Tibial nerve (tissue), 4 donors: Measurements from ENCODE around the gene EHD2. TPM values are rescaled to one million over a fixed set of nuclear protein-coding genes. Genes with fewer than 3 reads are reported as not detected.
"Not testable (repeated sequence)": the region's sequence is repeated elsewhere in the genome, so short reads cannot be mapped to it uniquely, and the experiment has no call there.

ENCODE experiments used
- DNase-seq, 2 donors: peaks; one replicate each; pipeline ENCODE4 v3.0.0-alpha.2; 2019; ENCODE audit warnings: low spot score in 2 of 2
- H3K27ac ChIP-seq, 4 donors: fragments of 200-600 bp; sonication (generic) in 3 of 4; one replicate each; pipeline ENCODE4 v1.5.1; 2017 to 2019; ENCODE audit warnings: mild to moderate bottlenecking in 1 of 4
- H3K27me3 ChIP-seq, 2 donors: fragments of 200-600 bp; sonication (generic) in 1 of 2; one replicate each; pipeline versions ENCODE4 v1.5.1 to v1.6.0; 2017 to 2019
- H3K36me3 ChIP-seq, 3 donors: fragments of 200-600 bp; sonication (generic); one replicate each; pipeline ENCODE4 v1.5.1; 2018 to 2019
- H3K4me1 ChIP-seq, 4 donors: fragments of 200-600 bp; sonication (generic) in 3 of 4; one replicate each; pipeline ENCODE4 v1.5.1; 2017 to 2019
- H3K4me3 ChIP-seq, 4 donors: fragments of 200-600 bp; sonication (generic) in 3 of 4; one replicate each; pipeline ENCODE4 v1.5.1; 2017 to 2019; ENCODE audit warnings: mild to moderate bottlenecking in 1 of 4, moderate library complexity in 1 of 4
- H3K9me3 ChIP-seq, 4 donors: fragments of 200-600 bp; sonication (generic) in 3 of 4; one replicate each; pipeline ENCODE4 v1.5.1; 2017 to 2019
- EP300 ChIP-seq, 2 donors: sonication (generic); formaldehyde crosslinking; IDR thresholded peaks; one replicate each; pipeline ENCODE4 v1.6.1; 2017; ENCODE audit warnings: antibody characterized with exemption in 2 of 2, mild to moderate bottlenecking in 1 of 2
- POLR2A ChIP-seq, 2 donors: fragments of 450-650 bp; IDR thresholded peaks; one replicate each; pipeline ENCODE4 v1.6.1; 2017; ENCODE audit warnings: antibody characterized with exemption in 2 of 2, mild to moderate bottlenecking in 2 of 2, moderate library complexity in 2 of 2
- WGBS, 2 donors: methylation state at CpG; one replicate each; pipeline ENCODE4 v1.1.5; 2018; 5-methylcytosine and 5-hydroxymethylcytosine counted together
- total RNA-seq, 4 donors: library from RNA; depleted of rRNA; stranded (reverse); fragments of >200 nt; gene quantifications; one replicate each; pipeline ENCODE4 v1.1.0, GENCODE V29; 2016
- TF ChIP-seq, protein P1 (sequence below), 5 experiments: fragments of 200-600 bp in 3 of 5; fragments of 450-650 bp in 2 of 5; sonication (generic) in 3 of 5; IDR thresholded peaks; one replicate each; pipeline ENCODE4 v1.5.1; 2016 to 2019; ENCODE audit warnings: antibody characterized with exemption in 5 of 5, mild to moderate bottlenecking in 3 of 5, moderate library complexity in 2 of 5

Gene EHD2
- total RNA-seq, 4 donors from 2014 or later = 128 to 196 (median 159) TPM

DNA sequence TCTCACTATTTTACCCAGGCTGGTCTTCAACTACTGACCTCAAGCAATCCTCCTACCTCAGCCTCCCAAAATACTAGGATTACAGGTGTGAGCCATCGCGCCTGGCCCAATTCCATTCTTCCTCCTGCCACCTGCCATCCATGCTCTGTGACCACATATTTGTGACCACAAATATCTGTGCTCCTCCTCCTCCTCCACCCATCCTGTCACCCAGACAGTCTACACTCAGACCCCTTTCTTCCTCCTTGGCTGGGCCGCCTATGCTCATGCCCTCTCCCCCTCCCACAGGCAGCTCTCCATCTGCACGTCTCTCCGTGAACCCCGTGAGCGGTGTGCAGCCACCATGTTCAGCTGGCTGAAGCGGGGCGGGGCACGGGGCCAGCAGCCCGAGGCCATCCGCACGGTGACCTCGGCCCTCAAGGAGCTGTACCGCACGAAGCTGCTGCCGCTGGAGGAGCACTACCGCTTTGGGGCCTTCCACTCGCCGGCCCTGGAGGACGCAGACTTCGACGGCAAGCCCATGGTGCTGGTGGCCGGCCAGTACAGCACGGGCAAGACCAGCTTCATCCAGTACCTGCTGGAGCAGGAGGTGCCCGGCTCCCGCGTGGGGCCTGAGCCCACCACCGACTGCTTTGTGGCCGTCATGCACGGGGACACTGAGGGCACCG lies 3.2 kb downstream of the EHD2 start:
- 69 to 73% methylated on average over 32 of the region's 32 CpGs for WGBS, 2 donors
- H3K4me1 ChIP-seq = peaks cover 0 to 77% (median 28%) of the 10 kb centered on the region in 4 donors
- H3K36me3 ChIP-seq = peaks cover 0 to 32% (median 3%) of the 10 kb centered on the region in 3 donors
- peak overlapping the region in 1 of 4 donors; percentile 16 for H3K4me3 ChIP-seq
- H3K27me3 ChIP-seq = no peaks in the 10 kb centered on the region
- no peaks in the 10 kb centered on the region for H3K9me3 ChIP-seq
- peak overlapping the region in 2 of 4 donors; percentile 89 to 96 for H3K27ac ChIP-seq
- DNase-seq = no peak
- TF ChIP-seq EP300 (IDR thresholded peaks at IDR 0.05) = no peak
- TF ChIP-seq, protein P1, sequence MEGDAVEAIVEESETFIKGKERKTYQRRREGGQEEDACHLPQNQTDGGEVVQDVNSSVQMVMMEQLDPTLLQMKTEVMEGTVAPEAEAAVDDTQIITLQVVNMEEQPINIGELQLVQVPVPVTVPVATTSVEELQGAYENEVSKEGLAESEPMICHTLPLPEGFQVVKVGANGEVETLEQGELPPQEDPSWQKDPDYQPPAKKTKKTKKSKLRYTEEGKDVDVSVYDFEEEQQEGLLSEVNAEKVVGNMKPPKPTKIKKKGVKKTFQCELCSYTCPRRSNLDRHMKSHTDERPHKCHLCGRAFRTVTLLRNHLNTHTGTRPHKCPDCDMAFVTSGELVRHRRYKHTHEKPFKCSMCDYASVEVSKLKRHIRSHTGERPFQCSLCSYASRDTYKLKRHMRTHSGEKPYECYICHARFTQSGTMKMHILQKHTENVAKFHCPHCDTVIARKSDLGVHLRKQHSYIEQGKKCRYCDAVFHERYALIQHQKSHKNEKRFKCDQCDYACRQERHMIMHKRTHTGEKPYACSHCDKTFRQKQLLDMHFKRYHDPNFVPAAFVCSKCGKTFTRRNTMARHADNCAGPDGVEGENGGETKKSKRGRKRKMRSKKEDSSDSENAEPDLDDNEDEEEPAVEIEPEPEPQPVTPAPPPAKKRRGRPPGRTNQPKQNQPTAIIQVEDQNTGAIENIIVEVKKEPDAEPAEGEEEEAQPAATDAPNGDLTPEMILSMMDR (IDR thresholded peaks at IDR 0.05) = no peak
- no peak for TF ChIP-seq POLR2A (IDR thresholded peaks at IDR 0.05)

DNA sequence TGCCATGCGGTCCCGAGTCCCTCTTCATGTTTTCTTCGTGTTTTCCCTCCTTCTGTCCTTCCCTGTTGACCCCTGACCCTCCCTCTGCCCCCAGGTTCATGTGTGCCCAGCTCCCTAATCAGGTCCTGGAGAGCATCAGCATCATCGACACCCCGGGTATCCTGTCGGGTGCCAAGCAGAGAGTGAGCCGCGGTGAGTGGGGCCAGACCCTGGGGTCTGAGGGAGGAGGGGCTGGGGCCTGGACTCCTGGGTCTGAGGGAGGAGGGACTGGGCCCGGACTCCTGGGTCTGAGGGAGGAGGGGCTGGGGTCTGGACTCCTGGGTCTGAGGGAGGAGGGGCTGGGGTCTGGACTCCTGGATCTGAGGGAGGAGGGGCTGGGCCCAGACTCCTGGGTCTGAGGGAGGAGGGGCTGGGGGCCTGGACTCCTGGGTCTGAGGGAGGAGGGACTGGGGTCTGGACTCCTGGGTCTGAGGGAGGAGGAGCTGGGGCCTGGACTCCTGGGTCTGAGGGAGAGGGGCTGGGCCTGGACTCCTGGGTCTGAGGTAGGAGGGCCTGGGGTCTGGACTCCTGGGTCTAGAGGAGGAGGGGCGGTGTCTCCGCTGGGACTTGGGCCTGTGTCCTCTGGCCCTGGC lies 5.3 kb downstream of the EHD2 start:
- 39 to 41% methylated on average over 9 of the region's 11 CpGs for WGBS, 2 donors
- not testable (repeated sequence) for DNase-seq, H3K9me3 ChIP-seq, H3K27me3 ChIP-seq
- peaks cover 0 to 94% (median 34%) of the 10 kb centered on the region in 4 donors for H3K4me1 ChIP-seq
- H3K27ac ChIP-seq = peak overlapping the region; percentile 73 to 96 (median 90)
- H3K36me3 ChIP-seq = peaks cover 0 to 45% (median 3%) of the 10 kb centered on the region in 3 donors
- peak overlapping the region in 2 of 4 donors; percentile 4 to 41 for H3K4me3 ChIP-seq

DNA sequence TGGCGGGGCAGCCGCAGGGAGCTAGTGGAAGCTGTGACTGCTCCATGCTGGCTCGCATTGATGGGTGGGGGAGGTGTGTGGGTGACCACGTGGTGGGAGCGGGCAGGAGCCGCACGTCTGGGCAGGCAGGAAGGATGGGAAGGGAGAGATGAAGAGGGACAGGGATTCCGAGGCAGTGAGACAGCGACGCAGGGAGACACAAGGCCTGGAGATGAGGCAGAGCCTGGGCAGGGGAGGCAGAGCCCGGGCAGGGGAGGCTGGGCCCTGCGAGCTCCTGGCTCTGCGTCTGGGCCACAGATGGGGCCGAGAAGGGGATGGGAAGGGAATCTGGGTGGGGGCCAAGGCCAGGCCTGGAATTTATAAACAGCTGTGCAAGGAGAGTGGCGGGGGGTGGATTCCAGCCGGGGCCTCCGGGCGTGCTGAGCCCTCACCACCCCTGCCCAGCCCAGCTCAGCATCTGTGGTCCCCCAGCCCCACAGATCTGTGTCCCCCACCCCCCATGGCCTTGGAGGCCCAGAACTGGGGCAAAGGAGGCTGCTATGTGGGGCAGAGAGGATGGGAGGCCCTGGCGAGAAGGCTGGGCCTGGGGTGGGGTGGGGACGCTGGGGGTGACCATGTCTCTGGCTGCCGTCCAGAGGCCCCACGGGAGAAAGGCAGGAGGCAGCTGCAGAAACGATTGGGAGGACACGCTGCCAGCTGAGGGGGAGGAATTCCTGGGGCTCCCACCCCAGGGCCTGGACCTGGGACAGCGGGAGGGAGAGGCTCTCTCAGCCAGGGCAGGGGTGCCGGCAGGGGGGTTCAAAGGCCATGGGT lies 6.0 kb downstream of the EHD2 start:
- 7 to 19% methylated on average over 22 to 25 of the region's 26 CpGs for WGBS, 2 donors
- peak; percentile 77 to 79 for DNase-seq
- H3K4me3 ChIP-seq = peak overlapping the region in 3 of 4 donors; percentile 6 to 41 (median 27)
- peaks cover 0 to 97% (median 39%) of the 10 kb centered on the region in 4 donors for H3K4me1 ChIP-seq
- TF ChIP-seq POLR2A (IDR thresholded peaks at IDR 0.05) (peak in 1 of 2 donors; percentile 33), EP300 (IDR thresholded peaks at IDR 0.05) (peak in 1 of 2 donors; percentile 82)
- TF ChIP-seq, protein P1 (IDR thresholded peaks at IDR 0.05) = peak in 1 of 5 experiments; percentile 25
- no peaks in the 10 kb centered on the region for H3K9me3 ChIP-seq
- peaks cover 0 to 48% (median 3%) of the 10 kb centered on the region in 3 donors for H3K36me3 ChIP-seq
- peak overlapping the region; percentile 73 to 96 (median 90) for H3K27ac ChIP-seq
- H3K27me3 ChIP-seq = no peaks in the 10 kb centered on the region

DNA sequence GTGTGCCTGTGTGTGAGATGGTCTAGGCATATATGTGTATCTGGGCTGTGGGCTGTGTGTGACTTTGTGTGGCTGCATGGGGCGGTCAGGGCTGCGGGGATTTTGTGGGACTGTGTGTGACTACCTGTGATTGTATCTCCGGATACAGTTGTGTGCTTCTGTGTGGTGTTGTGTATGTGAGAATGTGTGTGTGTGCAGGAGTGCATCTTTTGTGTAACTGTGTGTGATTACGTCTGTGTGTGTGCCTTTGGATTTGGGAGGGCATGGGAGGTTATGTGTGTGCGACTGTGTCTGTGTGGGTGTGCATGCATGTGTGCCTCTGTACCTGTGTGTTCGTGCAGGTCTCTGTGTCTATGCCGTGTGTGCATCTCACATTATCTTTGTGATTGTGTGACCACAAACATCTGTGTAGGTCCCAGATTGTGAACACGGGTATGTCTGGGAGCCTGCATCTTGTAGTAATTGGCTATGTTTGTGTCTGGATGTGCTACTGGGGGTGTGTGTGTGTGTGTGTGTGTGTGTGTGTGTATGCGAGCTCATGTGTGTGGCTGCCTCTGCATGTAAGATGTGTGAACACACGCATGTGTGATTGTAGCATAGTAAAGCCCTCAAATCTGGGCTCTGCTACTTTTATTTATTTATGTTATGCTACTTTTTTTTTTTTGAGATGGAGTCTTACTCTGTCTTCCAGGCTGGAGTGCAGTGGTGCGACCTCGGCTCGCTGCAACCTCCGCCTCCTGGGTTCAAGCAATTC lies 7.6 kb downstream of the EHD2 start:
- Histone ChIP-seq H3K27ac (peak overlapping the region; percentile 21 to 96 (median 81)), H3K36me3 (peaks cover 1 to 52% (median 3%) of the 10 kb centered on the region in 3 donors), H3K4me3 (no peak overlapping the region), H3K27me3 (no peaks in the 10 kb centered on the region), H3K9me3 (no peaks in the 10 kb centered on the region), H3K4me1 (peaks cover 0 to 92% (median 35%) of the 10 kb centered on the region in 4 donors)
- no peak for TF ChIP-seq POLR2A (IDR thresholded peaks at IDR 0.05)
- TF ChIP-seq, protein P1 (IDR thresholded peaks at IDR 0.05) = no peak
- no peak for TF ChIP-seq EP300 (IDR thresholded peaks at IDR 0.05)
- WGBS, 2 donors = 67 to 74% methylated on average over 14 of the region's 14 CpGs
- DNase-seq = no peak

DNA sequence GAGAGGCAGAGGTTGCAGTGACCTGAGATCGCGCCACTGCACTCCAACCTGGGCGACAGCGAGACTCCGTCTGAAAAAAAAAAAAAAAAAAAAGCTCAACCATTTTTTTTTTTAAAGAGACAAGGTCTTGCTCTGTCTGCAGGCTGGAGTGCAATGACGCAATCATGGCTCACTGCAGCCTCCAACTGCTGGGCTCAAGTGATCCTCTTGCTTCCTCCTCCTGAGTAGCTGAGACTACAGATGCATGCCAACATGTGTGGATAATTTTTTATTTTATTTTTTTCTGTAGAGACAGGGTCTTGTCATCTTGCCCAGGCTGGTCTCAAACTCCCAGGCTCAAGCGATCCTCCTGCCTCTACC lies 10.3 kb downstream of the EHD2 start:
- Histone ChIP-seq H3K9me3 (no peaks in the 10 kb centered on the region), H3K36me3 (peaks cover 0 to 54% (median 3%) of the 10 kb centered on the region in 3 donors), H3K4me3 (peak overlapping the region in 2 of 4 donors; percentile 22 to 35), H3K27me3 (no peaks in the 10 kb centered on the region), H3K27ac (peak overlapping the region in 3 of 4 donors; percentile 43 to 92 (median 83)), H3K4me1 (peaks cover 0 to 91% (median 28%) of the 10 kb centered on the region in 4 donors)
- TF ChIP-seq POLR2A (IDR thresholded peaks at IDR 0.05) = no peak
- TF ChIP-seq, protein P1 (IDR thresholded peaks at IDR 0.05) = no peak
- no peak for TF ChIP-seq EP300 (IDR thresholded peaks at IDR 0.05)
- 17 to 23% methylated on average over 7 of the region's 7 CpGs for WGBS, 2 donors
- peak in 1 of 2 donors; percentile 55 for DNase-seq
